Measurements from ENCODE around the gene TBC1D10A.

The TBC1D10A gene

GRCh38 chr22:30270832-30271231 is 55.9 kb downstream of the TBC1D10A start:
- no peak overlapping the region for H3K4me3 ChIP-seq (replicated peaks in 1 of 2; ENCODE audit: low read depth in 2 of 2, low read length in 2 of 2)
- peak; percentile 79 to 93 for DNase-seq (ENCODE audit: low read depth in 2 of 2)
- TF ChIP-seq CTCF (IDR thresholded peaks at IDR 0.05; ENCODE audit: low read depth, low read length) = no peak

DNA sequence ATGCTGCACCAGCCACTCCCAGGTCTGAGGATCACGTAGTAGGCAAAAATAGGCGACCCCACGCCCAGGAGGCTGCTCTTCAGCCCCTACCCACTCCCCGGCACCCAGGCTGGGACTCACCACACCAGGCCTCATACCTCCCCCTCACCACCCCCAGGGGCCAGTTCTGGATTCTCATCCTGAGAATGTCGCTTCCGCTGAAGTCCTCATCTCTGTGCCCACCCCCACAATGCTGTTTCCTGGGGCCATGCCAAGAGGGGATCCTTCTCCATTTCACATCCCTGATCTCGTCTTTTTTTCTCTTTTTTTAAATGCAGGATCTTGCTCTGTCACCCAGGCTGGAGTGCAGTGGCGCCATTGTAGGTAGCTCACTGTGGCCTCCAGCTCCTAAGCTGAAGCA is 58.4 kb downstream of the TBC1D10A start:
- no peak overlapping the region for H3K4me3 ChIP-seq (replicated peaks in 1 of 2; ENCODE audit: low read depth in 2 of 2, low read length in 2 of 2)
- no peak for TF ChIP-seq CTCF (IDR thresholded peaks at IDR 0.05; ENCODE audit: low read depth, low read length)
- DNase-seq (ENCODE audit: low read depth in 2 of 2) = no peak

- TF ChIP-seq CTCF (IDR thresholded peaks at IDR 0.05; ENCODE audit: low read depth, low read length) = no peak
- DNase-seq (ENCODE audit: low read depth in 2 of 2) = no peak
- no peak overlapping the region for H3K4me3 ChIP-seq (replicated peaks in 1 of 2; ENCODE audit: low read depth in 2 of 2, low read length in 2 of 2)
Measured at GRCh38 chr22:30267382-30268302, 59.1 kb downstream of the TBC1D10A start.

GRCh38 chr22:30266445-30267381 is 60.0 kb downstream of the TBC1D10A start, which contains the start of gene OSM:
Gene OSM (minus strand): TSS chr22:30266851. CDS start chr22:30266799, 52 bp downstream.
- DNase-seq (ENCODE audit: low read depth in 2 of 2) = no peak
- TF ChIP-seq CTCF (IDR thresholded peaks at IDR 0.05; ENCODE audit: low read depth, low read length) = no peak

GRCh38 chr22:30265823-30266444 is 60.8 kb downstream of the TBC1D10A start:
- DNase-seq (ENCODE audit: low read depth in 2 of 2) = no peak
- H3K4me3 ChIP-seq (replicated peaks in 1 of 2; ENCODE audit: low read depth in 2 of 2, low read length in 2 of 2) = no peak overlapping the region

More at GRCh38 chr22:30266445-30267381, 60.0 kb downstream of the TBC1D10A start, which contains the start of gene OSM:
- H3K4me3 ChIP-seq (replicated peaks in 1 of 2; ENCODE audit: low read depth in 2 of 2, low read length in 2 of 2) = no peak within 1 kb of the TSS

More at GRCh38 chr22:30265823-30266444, 60.8 kb downstream of the TBC1D10A start:
- TF ChIP-seq CTCF (IDR thresholded peaks at IDR 0.05; ENCODE audit: low read depth, low read length) = no peak

All from cardiac fibroblast (primary cell).